Left lung (tissue), 10 donors: ENCODE measurements around the gene NPAT. TPM values are rescaled to one million over a fixed set of nuclear protein-coding genes. Genes with fewer than 3 reads are reported as not detected.

Experiments used
- ATAC-seq: fragments of 200-7000 bp; cut with Tn5 transposase; one replicate; pipeline ENCODE4 v1.9.1; 2020; ENCODE audit warnings: moderate library complexity
- DNase-seq, 4 donors: peaks; one replicate each; pipeline ENCODE4 v3.0.0-alpha.2; 2013 to 2020
- H3K27ac ChIP-seq, 2 donors: fragments of 200-600 bp; sonication (generic) in 1 of 2; one replicate each; pipeline versions ENCODE4 v1.5.0 to v1.8.0; 2020 to 2021
- H3K27me3 ChIP-seq, 2 donors: fragments of 200-600 bp; sonication (generic) in 1 of 2; one replicate each; pipeline versions ENCODE4 v1.5.0 to v1.8.0; 2020 to 2021
- H3K36me3 ChIP-seq, 2 donors: fragments of 200-600 bp; sonication (generic) in 1 of 2; one replicate each; pipeline versions ENCODE4 v1.5.0 to v1.8.0; 2020 to 2021
- H3K4me1 ChIP-seq, 2 donors: fragments of 200-600 bp; one replicate each; pipeline ENCODE4 v1.8.0; 2021
- H3K4me3 ChIP-seq, 2 donors: fragments of 200-600 bp; sonication (generic) in 1 of 2; one replicate each; pipeline versions ENCODE4 v1.5.0 to v1.8.0; 2020 to 2021; ENCODE audit warnings: mild to moderate bottlenecking in 1 of 2
- H3K9me3 ChIP-seq, 2 donors: fragments of 200-600 bp; sonication (generic) in 1 of 2; one replicate each; pipeline versions ENCODE4 v1.5.0 to v1.8.0; 2020 to 2021
- intact Hi-C, 2 donors: fragments of 100-400 bp; cut with DNase I; formaldehyde crosslinking; loops; one replicate each; pipeline versions ENCODE4 v1.11.2 to v1.14.2; 2022
- polyA plus RNA-seq, 6 donors: library from polyadenylated mRNA; unstranded; fragments of 120-200 nt; gene quantifications; one replicate each; pipeline ENCODE4 v1.2.1, GENCODE V29; 2013; ENCODE audit not compliant: insufficient read length in 6 of 6
- total RNA-seq, 2 donors: library from RNA; stranded (reverse); fragmentation: NEBNext Ultra II Directional; extraction: Animal tissue kit (Norgen Biotek cat#: 25700); gene quantifications; one replicate each; pipeline ENCODE4 v1.2.1, GENCODE V29; 2021
- TF ChIP-seq, protein P1 (sequence below), 2 donors: fragments of 200-600 bp; sonication (generic) in 1 of 2; IDR thresholded peaks; one replicate each; pipeline versions ENCODE4 v1.5.0 to v1.8.0; 2021; ENCODE audit warnings: antibody characterized with exemption in 2 of 2
- donor health status: DM: no; HTN: yes; CAD: no.
- donor health status: DM: no; HTN: no; CAD: no.

Gene NPAT
- total and polyA plus RNA-seq, 8 donors, result 13.6 to 22.5 (median 19.2) TPM

DNA sequence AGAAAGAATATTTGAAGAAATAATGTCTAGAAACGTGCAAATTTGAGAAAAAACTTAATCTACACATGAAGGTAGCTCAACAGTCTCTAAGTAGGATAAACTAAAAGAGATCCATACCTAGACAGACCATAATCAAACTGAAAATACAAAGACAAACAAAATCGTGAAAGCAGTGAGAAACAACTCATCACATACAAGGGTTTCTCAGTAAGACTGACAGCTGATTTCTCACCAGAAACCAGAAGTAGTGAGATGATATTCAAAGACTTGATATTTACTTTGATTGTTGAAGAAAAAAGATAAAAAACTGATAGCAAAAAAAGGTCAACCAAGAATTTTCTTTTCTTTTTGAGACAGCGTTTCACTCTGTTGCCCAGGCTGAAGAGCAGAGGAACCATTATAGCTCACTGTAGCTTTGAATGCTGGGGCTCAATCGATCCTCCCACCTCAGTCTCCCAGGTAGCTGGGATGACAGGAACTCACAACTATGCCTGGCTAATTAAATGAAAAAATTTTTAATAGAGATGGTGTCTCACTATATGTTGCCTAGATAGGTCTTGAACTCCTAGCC is 17.4 kb downstream of the NPAT start:
- ATAC-seq (no peak), DNase-seq (no peak)
- peaks cover 0 to 57% of the 10 kb centered on the region in 2 donors for H3K36me3 ChIP-seq
- no peaks in the 10 kb centered on the region for H3K27me3 ChIP-seq
- H3K4me3 ChIP-seq, result no peak overlapping the region
- TF ChIP-seq, protein P1, sequence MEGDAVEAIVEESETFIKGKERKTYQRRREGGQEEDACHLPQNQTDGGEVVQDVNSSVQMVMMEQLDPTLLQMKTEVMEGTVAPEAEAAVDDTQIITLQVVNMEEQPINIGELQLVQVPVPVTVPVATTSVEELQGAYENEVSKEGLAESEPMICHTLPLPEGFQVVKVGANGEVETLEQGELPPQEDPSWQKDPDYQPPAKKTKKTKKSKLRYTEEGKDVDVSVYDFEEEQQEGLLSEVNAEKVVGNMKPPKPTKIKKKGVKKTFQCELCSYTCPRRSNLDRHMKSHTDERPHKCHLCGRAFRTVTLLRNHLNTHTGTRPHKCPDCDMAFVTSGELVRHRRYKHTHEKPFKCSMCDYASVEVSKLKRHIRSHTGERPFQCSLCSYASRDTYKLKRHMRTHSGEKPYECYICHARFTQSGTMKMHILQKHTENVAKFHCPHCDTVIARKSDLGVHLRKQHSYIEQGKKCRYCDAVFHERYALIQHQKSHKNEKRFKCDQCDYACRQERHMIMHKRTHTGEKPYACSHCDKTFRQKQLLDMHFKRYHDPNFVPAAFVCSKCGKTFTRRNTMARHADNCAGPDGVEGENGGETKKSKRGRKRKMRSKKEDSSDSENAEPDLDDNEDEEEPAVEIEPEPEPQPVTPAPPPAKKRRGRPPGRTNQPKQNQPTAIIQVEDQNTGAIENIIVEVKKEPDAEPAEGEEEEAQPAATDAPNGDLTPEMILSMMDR (IDR thresholded peaks at IDR 0.05), result no peak
- H3K27ac ChIP-seq, result no peak overlapping the region
- peaks cover 0 to 10% of the 10 kb centered on the region in 2 donors for H3K4me1 ChIP-seq
- H3K9me3 ChIP-seq, result peaks cover 0 to 36% of the 10 kb centered on the region in 2 donors
- intact Hi-C loops, result no loop called here

DNA sequence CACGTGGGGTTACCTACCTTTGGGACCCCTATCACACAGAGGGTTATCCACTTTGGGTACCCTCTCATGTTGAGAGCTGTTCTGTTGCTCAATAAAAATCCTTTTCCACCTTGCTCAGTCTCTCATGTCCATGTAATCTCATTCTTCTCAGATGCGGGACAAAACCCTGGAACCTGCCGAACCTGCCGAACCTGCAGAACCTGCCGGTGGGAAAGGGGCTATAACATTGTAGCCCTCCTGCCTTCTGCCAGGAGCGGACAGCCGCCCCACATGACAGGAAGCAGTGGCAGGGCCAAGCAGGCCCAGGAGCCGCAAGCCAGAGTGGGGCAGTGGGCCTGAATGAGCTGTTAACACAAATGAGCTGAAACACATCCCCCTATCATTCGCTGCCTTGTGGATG is 18.1 kb downstream of the NPAT start:
- Histone ChIP-seq H3K4me1 (peaks cover 0 to 14% of the 10 kb centered on the region in 2 donors), H3K36me3 (peaks cover 0 to 53% of the 10 kb centered on the region in 2 donors), H3K4me3 (no peak overlapping the region), H3K27me3 (no peaks in the 10 kb centered on the region), H3K9me3 (peaks cover 0 to 36% of the 10 kb centered on the region in 2 donors), H3K27ac (no peak overlapping the region)
- ATAC-seq, result no peak
- no peak for DNase-seq
- TF ChIP-seq, protein P1 (IDR thresholded peaks at IDR 0.05), result no peak
- intact Hi-C loops, result no loop called here

DNA sequence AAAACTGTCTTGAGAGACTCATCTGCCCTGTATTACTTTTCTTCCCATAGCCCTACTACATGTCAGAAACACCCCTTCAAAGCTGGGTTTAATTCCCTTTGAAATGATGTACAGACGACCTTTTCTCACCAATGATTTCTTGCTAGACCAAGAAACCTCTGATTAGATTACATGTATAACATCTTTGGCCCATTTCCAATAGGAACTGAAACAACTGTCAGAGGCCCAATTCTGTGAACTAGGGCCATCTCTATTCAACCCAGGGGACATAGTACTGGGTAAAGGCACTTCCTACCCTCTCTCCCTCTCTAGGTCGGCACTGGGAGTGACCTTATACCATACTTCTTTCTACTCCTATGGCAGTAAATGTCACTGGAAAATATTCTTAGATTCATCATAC is 19.4 kb downstream of the NPAT start:
- Histone ChIP-seq H3K4me3 (no peak overlapping the region), H3K27me3 (no peaks in the 10 kb centered on the region), H3K27ac (no peak overlapping the region), H3K36me3 (peaks cover 0 to 41% of the 10 kb centered on the region in 2 donors), H3K4me1 (peaks cover 0 to 26% of the 10 kb centered on the region in 2 donors), H3K9me3 (peaks cover 0 to 36% of the 10 kb centered on the region in 2 donors)
- intact Hi-C loops, result no loop called here
- no peak for DNase-seq
- ATAC-seq, result no peak
- TF ChIP-seq, protein P1 (IDR thresholded peaks at IDR 0.05), result no peak

DNA sequence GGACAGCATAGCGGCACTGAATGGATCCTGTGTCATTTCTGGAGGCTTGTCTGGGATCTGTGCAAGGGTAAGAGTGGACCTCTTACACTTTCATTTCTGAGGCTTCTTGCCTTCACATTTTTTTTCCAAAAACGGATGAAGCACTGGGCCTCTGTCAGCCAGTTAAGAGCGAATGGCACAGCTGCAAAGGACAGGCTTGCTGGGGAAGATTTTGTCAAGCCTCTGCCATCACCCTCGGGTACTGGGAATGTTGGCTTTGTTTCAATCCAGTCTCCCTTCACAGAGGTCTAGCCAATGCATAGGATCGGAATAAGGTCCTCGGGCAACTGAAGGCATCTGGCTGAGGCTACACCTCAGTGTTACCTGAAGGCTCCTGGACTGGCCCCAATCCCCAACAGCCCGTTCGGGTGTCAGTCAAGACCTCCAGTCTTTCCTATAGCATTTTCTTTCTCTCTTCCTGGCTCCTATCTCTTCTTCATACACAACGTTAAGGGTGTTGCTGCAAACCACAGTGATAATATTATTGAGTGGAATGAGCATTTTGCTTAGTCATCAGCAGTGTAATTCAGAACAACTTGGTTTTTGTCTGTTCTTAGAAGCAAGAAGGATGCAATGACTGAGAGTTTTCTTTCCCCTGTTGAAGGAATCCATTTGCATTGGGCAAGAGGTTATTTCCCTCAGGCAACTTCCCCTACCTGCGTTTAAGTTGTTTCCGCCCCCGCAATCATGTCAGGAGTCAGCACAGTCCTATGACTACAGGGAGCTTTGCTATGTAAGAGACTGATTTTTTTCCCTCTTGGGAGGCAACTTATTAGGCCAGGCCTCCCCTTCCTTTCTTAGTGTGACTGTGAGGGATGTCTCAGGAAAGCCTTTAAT is 22.8 kb downstream of the NPAT start:
- peak overlapping the region in 1 of 2 donors; percentile 60 for H3K27ac ChIP-seq
- DNase-seq (peak in 1 of 4 donors; percentile 57), ATAC-seq (peak; percentile 57)
- peaks cover 0 to 8% of the 10 kb centered on the region in 2 donors for H3K9me3 ChIP-seq
- TF ChIP-seq, protein P1 (IDR thresholded peaks at IDR 0.05), result no peak
- H3K27me3 ChIP-seq, result no peaks in the 10 kb centered on the region
- H3K4me1 ChIP-seq, result peaks cover 0 to 26% of the 10 kb centered on the region in 2 donors
- H3K36me3 ChIP-seq, result peaks cover 0 to 31% of the 10 kb centered on the region in 2 donors
- intact Hi-C loops, result no loop called here
- H3K4me3 ChIP-seq, result no peak overlapping the region

DNA sequence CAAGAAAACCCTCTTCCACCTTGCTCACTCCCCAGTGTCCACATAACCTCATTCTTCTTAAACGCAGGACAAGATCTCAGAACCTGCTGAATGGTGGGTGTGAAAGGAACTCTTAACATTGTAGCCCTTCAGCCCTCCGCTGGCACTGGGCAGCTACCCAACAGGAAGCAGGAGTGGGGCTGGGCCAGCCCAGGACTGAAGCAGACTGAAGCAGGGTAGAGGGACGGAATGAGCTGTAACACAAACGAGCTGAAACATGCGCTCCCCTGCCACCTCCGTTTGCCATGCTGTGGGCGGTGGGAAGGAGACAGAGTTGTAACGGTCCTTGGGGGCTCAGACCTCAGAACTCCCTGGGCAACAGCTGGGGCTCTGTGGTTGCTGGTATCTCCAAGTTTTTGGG is 23.6 kb downstream of the NPAT start:
- ATAC-seq, result peak; percentile 86
- intact Hi-C loops, result no loop called here
- Histone ChIP-seq H3K27ac (peak overlapping the region in 1 of 2 donors; percentile 60), H3K27me3 (no peaks in the 10 kb centered on the region), H3K36me3 (peaks cover 0 to 31% of the 10 kb centered on the region in 2 donors), H3K4me3 (no peak overlapping the region), H3K9me3 (no peaks in the 10 kb centered on the region), H3K4me1 (peaks cover 0 to 26% of the 10 kb centered on the region in 2 donors)
- TF ChIP-seq, protein P1 (IDR thresholded peaks at IDR 0.05), result no peak
- peak in 2 of 4 donors; percentile 46 to 75 for DNase-seq
